RWPE2 (cell line): ENCODE results near the gene PGAP2.

Experiments used
- ATAC-seq: fragments of 200-7000 bp; cut with Tn5 transposase; 3 replicates; pipeline ENCODE4 v1.9.1; 2021; ENCODE audit warnings: low read depth
- DNase-seq: peaks from one replicate; pipeline ENCODE4 v3.0.0-alpha.2; 2020; ENCODE audit warnings: low spot score
- H3K27ac ChIP-seq: fragments of 450-650 bp; 2 replicates; pipeline ENCODE4 v1.5.1; 2017; ENCODE audit warnings: mild to moderate bottlenecking; ENCODE audit not compliant: poor library complexity, severe bottlenecking
- H3K27me3 ChIP-seq: fragments of 250-450 bp; sonication (Bioruptor Pico); 2 replicates; pipeline ENCODE4 v1.5.1; 2021; ENCODE audit warnings: mild to moderate bottlenecking, moderate library complexity; ENCODE audit not compliant: insufficient read depth, poor library complexity, severe bottlenecking
- H3K36me3 ChIP-seq: fragments of 250-450 bp; sonication (Bioruptor Pico); 2 replicates; pipeline ENCODE4 v1.5.1; 2020; ENCODE audit warnings: low read depth, mild to moderate bottlenecking, moderate library complexity
- H3K4me1 ChIP-seq: fragments of 250-450 bp; sonication (Bioruptor Pico); 2 replicates; pipeline ENCODE4 v1.5.1; 2021; ENCODE audit warnings: mild to moderate bottlenecking, moderate library complexity; ENCODE audit not compliant: insufficient read depth, poor library complexity, severe bottlenecking
- H3K4me3 ChIP-seq: fragments of 250-450 bp; sonication (Bioruptor Pico); 2 replicates; pipeline ENCODE4 v1.5.1; 2021; ENCODE audit warnings: mild to moderate bottlenecking, moderate library complexity; ENCODE audit not compliant: severe bottlenecking
- H3K9me3 ChIP-seq: fragments of 250-450 bp; sonication (Bioruptor Pico); 2 replicates; pipeline ENCODE4 v1.5.1; 2021; ENCODE audit warnings: mild to moderate bottlenecking, moderate library complexity; ENCODE audit not compliant: severe bottlenecking
- TF ChIP-seq, protein P1 (sequence below): fragments of 450-650 bp; IDR thresholded peaks from one replicate; pipeline ENCODE4 v1.5.1; 2017; ENCODE audit warnings: mild to moderate bottlenecking, moderate library complexity; ENCODE audit not compliant: poor library complexity, severe bottlenecking

The PGAP2 gene

DNA sequence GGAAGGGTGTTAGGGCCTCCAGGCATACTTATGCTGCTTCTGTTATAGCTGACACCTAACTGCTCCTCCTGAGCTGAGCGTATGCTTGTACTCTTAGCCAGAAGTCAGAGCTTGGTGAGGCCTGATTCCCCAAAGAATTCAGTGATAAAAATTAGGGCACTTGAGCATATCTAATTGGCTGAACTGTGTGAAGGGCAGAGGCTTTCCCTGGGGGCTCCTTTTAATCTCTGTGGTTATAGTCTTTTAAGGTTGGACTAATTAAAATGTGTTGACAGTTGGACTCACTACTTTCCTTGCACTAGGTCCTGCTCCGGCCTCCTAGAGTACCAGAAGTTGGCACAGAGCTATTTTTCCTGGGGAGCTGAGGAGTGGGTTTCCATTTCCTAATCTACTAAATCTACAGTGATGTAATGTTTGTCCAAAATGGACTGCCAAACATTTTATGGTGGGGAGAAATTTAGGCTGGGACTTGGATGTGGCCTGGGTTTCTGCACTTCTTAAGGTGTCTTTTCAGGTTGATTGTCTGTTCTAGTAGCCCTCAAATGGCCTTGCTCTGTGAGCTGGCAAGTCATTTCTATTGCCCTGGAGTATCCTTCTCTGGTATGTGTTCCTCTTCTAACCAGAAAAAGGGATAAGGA is 65.5 kb downstream of the PGAP2 start:
- Histone ChIP-seq H3K36me3 (no peaks in the 10 kb centered on the region), H3K27me3 (no peaks in the 10 kb centered on the region), H3K9me3 (no peaks in the 10 kb centered on the region), H3K4me3 (no peak overlapping the region), H3K4me1 (no peaks in the 10 kb centered on the region), H3K27ac (no peak overlapping the region)
- TF ChIP-seq, protein P1, sequence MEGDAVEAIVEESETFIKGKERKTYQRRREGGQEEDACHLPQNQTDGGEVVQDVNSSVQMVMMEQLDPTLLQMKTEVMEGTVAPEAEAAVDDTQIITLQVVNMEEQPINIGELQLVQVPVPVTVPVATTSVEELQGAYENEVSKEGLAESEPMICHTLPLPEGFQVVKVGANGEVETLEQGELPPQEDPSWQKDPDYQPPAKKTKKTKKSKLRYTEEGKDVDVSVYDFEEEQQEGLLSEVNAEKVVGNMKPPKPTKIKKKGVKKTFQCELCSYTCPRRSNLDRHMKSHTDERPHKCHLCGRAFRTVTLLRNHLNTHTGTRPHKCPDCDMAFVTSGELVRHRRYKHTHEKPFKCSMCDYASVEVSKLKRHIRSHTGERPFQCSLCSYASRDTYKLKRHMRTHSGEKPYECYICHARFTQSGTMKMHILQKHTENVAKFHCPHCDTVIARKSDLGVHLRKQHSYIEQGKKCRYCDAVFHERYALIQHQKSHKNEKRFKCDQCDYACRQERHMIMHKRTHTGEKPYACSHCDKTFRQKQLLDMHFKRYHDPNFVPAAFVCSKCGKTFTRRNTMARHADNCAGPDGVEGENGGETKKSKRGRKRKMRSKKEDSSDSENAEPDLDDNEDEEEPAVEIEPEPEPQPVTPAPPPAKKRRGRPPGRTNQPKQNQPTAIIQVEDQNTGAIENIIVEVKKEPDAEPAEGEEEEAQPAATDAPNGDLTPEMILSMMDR: no peak
- ATAC-seq (no peak), DNase-seq (no peak)
